Measurements from ENCODE around the gene ELANE.
"Not testable (repeated sequence)": the region's sequence is repeated elsewhere in the genome, so short reads cannot be mapped to it uniquely, and the experiment has no call there.

ELANE gene

DNA sequence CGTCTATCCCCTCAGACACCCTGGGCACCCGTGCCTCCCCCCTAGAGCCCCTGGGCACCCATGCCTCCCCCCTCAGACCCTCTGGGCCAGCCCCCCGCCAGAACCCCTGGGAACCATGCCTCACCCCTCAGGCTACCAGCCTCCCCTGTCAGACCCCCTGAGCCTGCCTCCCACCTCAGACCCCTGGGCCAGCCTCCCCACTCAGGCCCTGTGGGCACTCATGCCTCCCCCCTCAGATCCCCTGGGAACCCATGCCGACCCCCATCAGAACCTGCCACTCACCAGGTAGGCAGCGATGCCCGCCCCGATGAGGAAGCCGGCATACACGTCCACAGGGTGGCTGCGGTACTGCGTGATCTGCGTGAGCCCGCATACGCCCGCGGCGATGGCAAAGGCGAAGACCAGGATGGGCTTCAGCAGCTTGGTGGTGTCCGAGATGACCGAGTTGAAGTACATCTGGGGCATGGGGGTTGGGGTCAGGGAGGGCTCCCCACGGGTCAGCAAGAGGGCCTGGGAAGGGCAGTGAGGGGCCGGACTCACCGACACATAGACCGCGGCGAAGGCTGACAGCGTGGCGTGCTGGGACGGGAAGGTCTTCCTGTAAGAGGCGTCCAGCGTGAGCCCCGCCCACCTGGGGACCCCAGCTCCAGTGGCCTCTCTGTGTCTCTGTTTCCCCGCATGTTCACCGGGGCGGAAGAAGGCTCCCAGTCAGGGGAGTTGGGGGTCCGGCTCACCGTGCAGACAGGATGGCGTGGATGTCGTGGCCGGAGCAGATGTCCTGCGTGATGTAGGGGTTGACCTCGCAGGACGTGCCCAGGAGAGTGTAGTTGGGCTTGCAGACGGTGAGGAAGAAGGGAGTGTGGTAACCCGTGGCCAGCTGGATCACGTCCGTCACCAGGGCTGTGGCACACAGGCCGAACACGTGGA is 37.7 kb upstream of the ELANE start:
- no peak for FAIRE-seq

DNA sequence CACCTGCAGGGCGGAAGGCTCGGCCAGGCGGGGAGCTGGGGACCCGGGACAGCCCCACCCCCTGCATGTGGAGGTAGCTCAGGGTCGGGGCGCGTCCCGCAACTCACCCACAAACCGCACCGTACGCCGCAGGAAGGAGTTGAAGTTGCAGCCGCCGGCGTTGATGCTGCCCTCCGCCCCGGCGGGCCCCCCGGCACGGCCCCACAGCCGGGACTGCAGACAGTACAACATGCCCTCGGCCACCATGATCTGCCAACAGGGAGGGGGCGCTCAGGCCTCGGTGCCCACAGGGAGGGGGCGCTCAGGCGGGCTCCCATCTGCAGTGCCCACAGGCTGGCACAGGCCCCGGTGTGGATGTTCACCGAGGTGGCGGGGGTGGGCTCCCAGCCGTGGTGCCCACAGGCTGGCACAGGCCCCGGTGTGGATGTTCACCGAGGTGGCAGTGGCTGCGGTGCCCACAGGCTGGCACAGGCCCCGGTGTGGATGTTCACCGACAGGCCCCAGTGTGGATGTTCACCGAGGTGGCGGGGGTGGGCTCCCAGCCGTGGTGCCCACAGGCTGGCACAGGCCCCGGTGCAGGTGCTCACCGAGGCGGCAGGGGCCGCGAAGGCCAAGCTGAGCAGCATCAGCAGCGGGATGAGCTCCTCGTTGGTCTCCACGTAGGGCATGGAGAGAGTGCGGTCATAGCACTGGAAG is 36.9 kb upstream of the ELANE start:
- no peak for FAIRE-seq

DNA sequence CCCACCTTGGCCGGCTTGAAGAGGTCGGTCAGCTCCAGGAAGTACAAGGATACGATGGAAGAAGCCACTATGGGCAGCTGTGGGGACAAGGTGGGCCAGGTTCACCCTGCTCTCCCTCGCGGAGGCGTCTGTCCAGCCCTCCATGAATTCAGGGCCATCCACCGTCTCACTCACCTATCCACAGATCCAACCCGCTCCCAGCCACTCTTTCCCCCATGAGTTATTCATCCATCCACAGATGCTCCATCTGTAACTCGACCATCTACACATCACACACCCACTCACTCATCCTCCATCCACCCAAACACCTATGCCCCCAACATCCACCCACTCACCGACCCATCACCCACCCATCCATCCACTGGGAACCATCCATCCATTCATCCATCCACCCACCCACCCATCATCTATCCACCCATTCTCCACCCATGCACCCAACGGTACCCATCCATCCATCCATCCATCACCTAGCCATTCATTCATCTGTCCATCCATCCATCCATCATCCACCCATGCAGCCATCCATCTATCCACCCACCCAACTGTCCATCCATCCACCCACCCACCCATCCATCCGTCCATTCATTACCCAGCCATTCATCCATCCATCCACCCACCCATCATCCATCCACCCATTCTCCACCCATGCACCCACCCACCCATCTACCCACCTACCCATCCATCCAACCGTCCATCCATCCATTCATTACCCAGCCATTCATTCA is 36.2 kb upstream of the ELANE start:
- FAIRE-seq = no peak

DNA sequence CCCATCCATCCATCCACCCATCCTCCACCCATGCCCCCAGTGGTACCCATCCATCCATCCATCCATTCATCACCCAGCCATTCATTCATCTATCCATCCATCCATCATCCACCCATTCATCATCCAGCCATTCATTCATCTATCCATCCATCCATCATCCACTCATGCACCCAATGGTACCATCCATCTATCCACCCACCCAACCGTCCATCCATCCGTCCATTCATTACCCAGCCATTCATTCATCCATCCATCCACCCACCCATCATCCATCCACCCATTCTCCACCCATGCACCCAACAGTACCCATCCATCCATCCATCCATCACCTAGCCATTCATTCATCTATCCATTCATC is 35.6 kb upstream of the ELANE start:
- no peak for FAIRE-seq

DNA sequence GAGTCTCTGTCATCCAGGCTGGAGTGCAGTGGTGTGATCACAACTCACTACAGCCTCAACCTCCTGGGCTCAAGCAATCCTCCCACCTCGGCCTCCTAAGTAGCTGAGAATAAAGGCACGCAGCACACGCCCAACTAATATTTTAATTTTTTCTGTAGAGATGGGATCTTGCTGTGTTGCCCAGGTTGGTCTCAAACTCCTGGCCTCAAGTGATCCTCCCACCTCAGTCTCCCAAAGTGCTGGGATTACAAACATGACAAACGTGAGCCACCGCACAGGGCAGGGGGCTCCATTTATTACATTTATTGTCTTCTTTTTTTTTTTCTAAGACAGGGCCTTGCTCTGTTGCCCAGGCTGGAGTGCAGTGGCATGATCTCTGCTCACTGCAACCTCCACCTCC is 31.9 kb upstream of the ELANE start:
- not testable (repeated sequence) for FAIRE-seq

DNA sequence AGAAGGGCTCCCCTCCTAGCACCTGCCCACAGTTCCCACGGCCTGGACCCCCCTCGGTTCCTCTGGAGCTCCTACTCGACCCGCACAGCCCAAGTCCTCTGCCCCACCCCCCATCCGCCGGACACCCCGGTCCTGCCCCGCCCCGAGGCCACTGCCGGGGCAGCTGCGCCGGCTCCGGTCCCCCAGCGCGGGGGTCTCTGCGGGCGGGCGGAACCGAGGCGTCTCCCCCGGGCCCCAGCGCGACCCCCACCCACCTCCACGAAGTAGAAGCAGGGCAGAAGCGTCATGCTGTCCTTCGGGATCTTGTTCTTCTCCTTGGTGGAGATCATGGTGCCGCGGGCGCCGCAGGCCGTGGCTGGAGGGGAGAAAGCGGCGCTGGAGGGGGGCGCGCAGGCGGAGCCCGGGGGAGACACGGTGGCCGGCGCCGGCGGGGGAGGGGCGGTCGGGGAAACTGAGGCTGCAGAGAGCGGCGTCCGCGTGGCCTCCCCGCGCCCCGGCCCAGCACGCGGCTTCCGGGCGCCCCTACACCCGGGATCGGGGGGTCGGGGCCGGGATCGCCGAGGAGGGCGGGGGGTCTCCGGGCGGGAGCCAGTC is 30.8 kb upstream of the ELANE start:
- no peak for FAIRE-seq

DNA sequence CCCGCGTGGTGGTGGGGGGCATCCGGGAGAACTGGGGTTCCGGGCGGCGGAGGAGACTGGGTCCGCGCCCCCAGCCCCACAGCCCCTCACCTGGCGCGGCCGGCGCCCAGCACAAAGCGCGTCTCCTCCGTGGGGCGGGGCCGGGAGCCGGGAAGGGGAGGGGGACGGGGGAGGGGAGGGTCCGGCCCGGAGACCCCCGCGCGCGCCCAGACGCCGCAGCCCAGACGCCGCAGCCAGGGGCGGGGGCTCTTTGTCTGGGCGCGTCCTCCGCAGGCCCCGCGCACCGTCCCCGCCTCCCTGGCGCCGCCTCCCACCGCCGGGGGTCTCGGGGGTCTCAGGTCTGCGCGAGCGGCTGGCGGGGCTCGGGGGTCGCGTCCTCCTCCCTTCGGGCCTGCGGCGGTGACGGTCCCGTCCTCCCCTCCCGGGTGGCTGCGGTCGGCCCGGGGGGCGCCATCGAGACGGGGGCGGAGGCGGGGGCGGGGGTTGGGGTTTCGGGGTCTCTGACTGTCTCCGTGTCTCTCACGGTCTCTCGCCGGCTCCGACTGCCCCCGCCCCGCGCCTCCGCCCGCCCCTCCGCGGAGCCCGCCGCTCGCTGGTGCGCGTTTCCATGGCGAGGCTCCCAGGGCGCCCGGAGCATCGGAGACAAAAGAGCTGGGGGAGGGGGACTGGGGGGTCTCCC is 30.1 kb upstream of the ELANE start, which contains the start of gene PLPPR3:
TSS of gene PLPPR3 (minus strand) at position 131 of the 679 bp plus-strand sequence. CDS start 396 bp downstream, outside the sequence.
- no peak for FAIRE-seq

DNA sequence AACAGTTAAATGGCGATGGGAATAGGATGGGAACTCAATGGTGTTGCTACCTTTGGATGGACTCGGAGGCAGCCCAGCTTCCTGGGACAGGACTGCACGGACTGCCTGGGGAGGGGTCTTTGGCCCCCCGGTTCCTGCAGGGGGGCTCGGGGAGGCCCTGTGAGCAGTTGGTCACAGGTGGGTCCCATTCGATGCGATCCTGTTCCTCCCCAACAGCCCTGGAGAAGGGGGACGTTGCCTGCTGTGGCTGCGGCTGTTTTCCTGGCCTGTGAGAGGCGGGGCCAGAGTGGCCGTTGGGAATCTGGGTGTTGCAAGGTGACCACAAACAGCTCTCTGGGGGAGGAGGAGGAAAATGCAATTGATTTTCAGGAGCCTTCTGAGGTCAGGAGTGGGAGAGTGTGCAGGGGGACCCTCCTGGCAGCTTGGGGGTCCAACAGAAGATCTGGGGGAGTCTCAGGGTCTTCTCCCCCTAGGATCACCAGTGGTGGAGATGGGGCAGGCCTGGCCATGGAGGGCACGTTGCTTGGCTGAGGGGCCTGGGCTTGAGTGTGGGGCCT is 28.5 kb upstream of the ELANE start:
- no peak for FAIRE-seq

DNA sequence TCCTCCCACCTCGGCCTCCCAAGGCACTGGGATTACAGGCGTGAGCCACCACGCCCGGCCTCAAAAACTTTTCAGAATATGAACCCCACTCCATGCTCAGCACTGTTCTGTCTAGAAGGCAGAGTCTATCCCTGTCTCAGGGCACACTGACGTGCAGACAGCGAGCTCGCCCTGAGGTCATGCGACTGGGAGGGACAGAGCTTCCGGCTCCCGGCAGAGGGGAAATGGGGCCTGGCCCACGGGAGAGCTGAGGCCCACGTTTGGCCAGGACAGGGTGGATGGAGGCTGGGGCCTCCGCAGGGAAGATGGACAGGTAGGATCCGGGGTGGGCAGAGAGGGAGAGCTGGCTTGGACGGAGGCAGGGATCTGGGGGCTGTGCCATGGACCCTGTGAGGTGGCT is 27.2 kb upstream of the ELANE start:
- no peak for FAIRE-seq

DNA sequence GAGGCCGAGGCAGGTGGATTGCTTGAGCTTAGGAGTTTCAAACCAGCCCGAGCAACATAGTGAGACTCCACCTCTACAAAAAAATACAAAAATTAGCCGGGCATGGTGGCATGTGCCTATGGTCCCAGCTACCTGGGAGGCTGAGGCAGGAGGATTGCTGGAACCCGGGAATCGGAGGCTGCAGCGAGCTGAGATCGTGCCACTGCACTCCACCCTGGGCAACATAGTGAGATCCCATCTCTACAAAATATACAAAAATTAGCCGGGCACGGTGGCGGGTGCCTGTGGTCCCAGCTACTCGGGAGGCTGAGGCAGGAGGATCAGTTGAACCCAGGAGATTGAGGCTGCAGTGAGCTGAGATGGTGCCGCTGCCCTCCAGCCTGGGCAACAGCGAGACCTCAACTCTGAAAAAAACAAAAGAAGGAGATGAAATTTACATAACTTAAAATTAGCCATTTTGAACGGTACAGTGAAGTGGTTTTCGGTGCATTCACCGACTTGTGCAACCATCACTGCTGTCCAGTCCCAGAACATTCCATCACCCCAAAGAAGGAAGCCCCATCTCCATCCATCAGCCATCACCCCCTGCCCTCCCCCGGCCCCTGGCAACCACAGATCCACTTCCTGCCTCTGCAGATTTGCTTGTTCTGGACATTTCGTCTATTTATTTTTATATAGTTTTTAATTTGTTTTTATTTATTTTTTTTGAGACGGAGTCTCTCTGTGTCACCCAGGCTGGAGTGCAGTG is 26.0 kb upstream of the ELANE start:
- no peak for FAIRE-seq

DNA sequence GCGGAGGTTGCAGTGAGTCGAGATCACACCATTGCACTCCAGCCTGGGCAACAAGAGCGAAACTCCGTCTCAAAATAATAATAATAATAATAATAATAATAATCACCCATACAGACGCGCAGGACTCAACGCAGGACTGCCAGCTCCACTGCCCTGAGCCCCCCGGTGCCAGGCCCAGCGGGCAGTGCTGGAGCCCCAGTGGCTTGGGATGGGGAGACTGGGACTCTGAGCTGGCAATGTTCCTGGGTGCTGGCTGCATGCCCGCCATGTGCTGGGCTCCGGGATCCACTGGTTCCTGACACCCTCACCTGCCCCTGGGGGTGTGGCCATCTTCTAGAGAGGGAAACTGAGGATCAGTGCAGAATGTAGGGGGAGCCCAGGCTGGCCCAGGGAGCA is 24.8 kb upstream of the ELANE start:
- FAIRE-seq = no peak

DNA sequence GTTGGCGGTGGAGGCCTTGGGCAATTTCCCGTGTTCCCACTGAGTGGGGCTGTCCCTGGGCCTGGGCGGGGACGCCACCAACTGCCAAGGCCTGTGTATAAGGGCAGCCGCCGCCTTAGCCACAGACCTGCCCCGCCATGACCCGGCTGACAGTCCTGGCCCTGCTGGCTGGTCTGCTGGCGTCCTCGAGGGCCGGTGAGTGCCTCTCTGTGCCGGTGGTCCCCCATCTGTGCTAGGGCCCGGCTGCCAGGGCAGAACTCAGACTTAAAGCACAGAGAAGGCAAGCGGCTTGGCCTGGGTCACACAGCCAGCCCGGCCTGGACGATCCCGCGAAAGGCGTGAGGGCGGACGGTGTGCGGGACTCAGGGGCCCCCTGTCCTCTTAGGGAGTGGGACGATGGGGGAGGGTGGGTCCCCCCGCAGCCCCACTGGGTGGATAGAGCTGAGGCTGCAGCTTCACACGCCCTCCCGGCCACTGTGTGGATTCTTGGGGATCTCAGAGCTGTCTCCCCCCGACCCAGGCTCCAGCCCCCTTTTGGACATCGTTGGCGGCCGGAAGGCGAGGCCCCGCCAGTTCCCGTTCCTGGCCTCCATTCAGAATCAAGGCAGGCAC is 24.3 kb upstream of the ELANE start, which contains the start of gene AZU1:
TSS of gene AZU1 (plus strand) at position 128 of the 612 bp plus-strand sequence. CDS start at position 138, 10 bp downstream.
- FAIRE-seq = no peak

DNA sequence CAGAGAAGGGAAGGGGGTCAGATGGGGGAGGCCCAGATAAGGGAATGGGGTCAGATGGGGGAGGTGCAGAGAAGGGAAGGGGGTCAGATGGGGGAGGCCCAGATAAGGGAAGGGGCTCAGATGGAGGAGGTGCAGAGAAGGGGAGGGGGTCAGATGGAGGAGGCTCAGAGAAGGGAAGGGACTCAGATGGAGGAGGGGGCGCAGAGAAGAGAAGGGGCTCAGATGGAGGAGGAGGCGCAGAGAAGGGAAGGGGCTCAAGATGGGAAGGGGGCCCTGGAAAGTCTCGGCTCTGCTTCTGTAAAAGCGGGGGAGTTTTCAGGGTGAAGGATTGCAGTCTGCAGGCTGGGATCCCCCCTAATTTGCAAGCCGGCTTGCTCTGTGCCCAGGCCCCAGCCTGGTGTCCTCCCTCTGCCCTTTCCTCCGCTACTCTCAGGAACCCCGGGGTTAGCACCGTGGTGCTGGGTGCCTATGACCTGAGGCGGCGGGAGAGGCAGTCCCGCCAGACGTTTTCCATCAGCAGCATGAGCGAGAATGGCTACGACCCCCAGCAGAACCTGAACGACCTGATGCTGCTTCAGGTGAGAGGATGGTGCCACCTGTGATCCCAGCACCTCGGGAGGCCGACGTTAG is 22.9 kb upstream of the ELANE start:
- no peak for FAIRE-seq

DNA sequence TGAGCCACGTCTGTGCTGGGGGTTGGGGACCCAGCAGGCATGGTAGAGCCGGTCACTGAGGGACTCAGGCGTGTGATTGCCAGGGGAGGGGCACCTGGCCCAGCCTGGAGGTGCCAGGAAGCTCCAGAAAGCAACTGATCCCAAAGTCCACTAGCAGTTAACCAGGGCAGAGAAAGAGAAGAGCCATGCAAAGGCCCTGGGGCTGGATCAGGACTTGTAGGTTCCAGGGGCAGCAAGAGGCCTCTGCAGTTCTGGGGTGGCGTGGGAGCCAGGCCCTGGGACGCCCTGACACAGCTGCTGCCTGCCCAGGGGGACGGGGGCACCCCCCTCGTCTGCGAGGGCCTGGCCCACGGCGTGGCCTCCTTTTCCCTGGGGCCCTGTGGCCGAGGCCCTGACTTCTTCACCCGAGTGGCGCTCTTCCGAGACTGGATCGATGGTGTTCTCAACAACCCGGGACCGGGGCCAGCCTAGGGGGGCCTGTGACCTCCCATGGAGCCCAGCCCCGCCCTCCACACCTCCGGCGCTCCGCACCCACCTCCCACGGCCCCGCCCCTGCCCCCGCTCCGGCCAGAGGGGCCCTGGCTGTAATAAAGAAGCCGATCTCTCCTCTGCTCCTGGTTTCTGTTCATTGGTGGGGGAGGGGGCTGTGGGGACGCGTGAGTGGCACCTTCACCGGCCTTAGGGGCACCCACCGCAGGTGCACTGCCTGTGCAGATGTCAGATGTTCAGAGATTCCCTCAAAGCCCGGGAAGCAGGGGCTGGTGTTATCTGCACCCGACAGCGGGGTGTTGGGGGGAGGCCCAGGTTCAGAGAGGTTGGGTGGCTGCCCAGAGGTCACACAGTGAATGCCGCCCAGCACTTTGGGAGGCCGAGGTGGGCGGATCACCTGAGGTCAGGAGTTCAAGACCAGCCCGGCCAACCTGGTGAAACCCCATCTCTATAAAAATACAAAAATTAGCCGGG is 20.4 kb upstream of the ELANE start:
- FAIRE-seq = no peak

DNA sequence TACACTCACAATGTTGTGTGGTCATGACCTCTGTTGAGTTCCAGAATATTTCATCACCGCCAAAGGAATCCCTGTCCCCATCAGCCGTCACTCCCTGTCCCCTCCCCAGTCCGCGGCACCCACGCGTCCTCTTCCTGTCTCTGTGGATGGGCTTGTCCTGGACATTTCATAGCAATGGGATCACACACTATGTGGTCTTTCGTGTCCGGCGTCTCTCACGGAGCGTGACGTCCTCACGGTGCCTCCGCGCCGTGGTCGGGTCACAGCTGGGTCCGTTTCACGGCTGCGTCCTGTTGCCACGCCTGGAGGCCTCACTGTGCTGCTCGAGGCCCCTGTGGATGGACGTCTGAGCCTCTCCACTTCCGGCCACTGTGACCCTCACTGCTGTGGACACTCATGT is 17.9 kb upstream of the ELANE start:
- no peak for FAIRE-seq

DNA sequence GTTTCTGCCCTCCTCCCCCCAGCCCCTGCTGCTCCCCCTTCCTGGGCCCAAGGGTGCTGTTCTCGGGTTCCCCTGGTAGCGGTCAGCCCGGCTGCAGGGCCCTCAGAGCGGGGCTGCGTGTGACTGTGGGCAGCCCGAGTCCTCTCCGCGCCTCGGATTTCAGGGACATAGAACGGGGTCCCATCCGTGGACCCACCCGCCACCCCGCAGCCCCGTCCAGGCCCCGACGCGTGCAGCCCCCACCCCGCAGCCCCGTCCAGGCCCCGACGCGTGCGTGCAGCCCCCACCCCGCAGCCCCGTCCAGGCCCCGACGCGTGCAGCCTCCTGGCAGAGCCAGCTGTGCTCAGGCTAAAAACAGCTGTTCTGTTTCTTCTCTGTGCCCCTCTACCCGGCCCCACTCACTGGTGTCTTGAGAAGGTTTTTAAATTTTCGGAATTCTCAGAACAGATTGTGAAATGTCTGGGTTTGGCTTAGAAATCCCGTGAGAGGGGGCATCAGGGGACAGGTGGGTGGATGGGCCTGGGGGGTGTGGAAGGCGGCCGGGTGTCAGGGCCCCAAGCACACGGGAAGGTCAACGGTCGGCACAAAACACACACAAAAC is 16.8 kb upstream of the ELANE start:
- FAIRE-seq = no peak

DNA sequence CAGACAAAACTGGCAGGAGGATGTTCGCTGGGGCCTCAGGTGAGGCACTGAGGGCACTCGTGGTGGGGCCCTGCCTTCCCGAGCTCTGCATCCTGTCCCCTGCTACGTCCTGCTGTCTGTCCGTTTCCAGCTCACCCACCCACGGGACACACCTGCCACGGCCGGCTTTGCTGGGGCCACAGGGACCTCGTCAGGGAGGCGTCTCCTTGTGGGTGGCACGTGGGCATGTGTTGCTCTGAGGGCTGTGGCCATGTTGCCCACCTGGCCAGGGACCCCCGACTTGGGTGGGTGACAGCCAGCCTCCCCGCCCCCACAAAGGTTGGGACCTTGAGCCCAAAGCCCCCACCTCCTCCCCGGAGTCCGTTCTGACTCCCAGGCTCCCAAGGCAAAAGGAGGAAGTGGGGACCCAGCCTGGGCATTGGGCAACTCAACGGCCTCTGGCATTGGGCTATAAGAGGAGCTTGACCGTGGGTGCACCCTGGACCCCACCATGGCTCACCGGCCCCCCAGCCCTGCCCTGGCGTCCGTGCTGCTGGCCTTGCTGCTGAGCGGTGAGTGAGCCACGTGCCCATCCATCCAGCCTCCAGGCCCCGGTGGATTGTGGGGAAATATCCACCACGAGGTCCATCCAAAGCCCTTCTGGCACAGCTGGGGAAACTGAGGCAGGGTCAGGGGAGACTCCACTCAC is 11.4 kb upstream of the ELANE start, which contains the start of gene PRTN3:
TSS of gene PRTN3 (plus strand) at position 481 of the 688 bp plus-strand sequence. CDS start at position 491, 10 bp downstream.
- no peak for FAIRE-seq

DNA sequence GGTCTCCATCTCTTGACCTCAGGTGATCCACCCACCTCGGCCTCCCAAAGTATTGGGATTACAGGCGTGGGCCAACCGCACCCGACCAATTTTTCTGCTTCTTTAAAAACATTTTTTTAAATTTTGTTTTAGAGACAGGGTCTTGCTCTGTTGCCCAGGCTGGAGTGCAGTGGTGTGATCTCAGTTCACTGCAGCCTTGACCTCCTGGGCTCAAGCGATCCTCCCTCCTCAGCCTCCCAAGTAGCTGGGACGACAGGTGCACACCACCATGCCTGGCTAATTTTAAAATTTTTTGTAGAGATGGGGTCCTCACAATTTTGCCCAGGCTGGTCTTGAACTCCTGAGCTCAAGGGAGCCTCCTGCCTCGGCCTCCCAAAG is 9.3 kb upstream of the ELANE start:
- FAIRE-seq = not testable (repeated sequence)
